Activated CD8-positive, alpha-beta memory T cell treated with anti-CD3 and anti-CD28 coated beads, Interleukin-2, amount 50 U/mL, for 1 hour (primary cell): ENCODE results near the gene C10orf120.

Experiments used
- DNase-seq: peaks from one replicate; pipeline ENCODE4 v3.0.0-alpha.2; 2020; ENCODE audit errors: extremely low read depth

Gene C10orf120

DNA sequence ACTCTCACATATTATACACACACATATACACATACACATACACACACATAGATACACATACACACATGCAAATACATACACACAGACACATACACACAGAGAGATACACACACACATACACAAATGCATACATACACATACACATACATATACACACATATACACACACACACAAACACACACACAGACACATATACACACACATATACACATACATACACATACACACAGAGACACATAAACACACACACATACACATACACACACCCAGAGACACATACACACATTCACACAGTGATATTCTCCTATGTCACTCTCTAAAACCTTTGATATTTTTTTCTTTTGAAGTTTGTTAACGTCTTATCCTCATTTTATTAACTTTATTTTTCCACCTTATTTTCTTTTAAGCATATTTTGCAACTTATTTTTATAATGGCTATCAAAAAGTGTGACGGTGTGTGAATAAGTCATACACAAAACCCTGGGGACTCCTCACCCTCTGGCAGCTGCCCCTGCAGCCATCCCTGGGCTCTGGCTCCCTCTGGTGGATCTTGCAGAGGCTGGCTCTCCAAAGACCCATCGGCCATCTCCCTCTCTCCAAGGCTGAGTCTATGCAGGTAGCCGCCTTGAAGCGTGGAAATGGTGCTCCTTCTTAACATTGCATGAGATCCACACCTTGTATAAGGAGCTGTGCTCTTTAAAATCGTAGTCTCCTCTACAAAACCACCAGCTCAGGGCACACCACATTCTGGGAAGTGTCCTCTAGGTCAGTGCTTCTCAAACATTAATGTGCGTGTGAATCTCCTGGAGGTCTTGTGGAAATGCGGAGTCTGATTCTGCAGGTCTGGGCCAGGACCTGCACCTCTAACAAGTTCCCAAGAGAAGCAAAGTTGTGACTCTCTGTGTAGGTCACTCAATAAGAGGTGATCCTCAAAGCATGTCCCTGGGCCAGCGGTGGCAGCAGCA lies 4.1 kb upstream of the C10orf120 start:
- DNase-seq, result no peak

DNA sequence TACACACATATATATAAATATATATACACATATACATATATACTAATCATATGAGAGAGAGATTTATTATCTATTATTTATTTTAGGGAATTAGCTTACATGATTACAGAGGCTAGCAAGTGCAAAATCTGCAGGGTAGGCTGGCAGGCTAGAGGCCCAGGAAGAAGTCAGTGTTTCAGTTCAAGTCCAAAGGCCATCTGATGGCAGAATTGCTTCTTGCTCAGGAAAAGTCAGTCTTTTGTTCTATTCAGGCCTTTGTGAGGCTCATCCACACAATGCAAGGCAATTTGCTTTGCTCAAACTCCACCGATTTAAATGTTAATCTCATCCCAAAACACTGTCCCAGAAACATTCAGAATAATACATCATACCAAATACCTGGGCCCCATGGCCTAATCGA lies 2.6 kb upstream of the C10orf120 start:
- DNase-seq, result no peak

DNA sequence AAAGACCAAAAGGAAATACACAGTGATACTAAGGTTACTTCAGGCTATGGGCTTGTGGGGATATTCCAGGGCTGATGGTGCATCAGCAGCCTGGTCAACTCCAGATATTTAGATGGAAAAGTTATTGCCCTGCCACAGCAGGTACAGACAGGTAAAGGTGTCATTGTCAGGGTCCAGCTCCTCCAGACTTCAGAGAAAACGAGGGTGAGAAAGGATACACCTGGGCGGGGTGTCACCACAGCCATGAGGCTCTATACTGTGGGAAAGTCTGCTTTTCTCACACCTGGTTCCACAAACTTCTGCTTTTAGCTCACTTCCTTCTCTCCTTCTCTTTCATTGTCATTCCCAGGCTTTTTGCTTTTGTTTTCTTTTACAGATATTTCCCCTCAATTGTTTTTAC lies 2.0 kb upstream of the C10orf120 start:
- no peak for DNase-seq

DNA sequence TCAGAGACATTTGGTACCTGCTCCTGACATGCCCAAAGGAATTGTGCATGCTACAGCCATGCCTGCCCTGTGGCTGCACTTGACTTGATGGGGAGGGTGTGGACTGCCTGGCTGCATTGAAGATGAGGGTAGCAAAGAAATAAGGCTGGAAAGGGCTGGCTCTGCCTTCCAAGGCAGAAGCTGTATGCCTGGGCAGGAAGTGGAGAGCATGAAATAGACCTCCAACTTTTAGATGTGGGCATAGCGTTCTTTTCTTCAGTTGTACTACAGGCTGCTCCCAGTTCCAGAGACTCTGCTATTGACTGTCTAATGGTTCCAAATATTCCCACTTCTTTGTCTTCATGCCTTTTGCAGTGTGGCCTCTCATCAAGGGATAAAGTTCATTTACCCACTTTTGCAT lies 3.0 kb downstream of the C10orf120 start:
- DNase-seq, result no peak

DNA sequence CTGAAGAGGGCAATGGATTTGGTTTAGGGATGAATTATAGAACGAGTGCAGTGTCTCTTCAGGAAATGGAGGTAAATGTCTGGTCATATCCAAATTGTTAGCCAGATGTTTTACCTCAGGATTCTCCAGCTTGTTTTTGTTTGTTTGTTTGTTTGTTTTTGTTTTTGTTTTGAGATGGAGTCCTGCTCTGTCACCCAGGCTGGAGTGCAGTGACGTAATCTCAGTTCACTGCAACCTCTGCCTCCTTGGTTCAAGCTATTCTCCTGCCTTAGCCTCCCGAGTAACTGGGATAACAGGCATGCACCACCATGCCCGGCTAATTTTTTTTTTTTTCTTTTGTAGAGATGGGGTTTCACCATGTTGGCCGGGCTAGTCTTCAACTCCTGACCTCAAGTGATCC lies 6.9 kb downstream of the C10orf120 start:
- DNase-seq, result no peak

DNA sequence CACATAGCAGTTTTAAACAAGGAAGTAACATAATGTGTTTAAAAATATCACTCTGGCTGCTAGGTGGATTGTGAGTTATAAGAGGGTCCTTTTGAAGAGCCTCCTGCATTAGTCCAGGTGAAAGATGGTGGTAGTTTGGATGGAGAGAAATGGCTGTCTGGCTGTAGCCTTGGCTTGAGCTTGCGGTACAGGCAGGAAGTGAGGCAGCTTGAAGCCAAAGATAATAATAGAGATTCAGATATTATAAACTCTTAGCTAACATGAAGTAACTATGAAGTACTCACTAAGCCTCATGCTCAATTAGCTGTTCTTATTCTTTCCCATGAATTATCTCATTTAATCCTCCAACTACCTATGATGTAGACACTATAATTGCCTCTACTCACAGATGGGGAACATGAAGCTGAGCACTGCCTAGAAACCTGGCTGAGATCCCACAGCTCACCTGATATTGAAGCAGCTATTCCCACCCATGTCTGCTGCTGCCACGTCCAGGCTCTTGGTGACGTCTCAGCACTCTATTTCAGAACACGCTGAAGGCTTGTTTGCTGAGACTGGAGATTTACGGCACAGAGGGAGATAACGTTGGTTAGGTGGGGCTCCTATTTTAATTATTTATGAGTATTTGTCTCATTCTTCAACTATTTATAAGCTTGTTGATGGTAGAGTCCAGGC lies 10.4 kb downstream of the C10orf120 start:
- DNase-seq, result no peak

DNA sequence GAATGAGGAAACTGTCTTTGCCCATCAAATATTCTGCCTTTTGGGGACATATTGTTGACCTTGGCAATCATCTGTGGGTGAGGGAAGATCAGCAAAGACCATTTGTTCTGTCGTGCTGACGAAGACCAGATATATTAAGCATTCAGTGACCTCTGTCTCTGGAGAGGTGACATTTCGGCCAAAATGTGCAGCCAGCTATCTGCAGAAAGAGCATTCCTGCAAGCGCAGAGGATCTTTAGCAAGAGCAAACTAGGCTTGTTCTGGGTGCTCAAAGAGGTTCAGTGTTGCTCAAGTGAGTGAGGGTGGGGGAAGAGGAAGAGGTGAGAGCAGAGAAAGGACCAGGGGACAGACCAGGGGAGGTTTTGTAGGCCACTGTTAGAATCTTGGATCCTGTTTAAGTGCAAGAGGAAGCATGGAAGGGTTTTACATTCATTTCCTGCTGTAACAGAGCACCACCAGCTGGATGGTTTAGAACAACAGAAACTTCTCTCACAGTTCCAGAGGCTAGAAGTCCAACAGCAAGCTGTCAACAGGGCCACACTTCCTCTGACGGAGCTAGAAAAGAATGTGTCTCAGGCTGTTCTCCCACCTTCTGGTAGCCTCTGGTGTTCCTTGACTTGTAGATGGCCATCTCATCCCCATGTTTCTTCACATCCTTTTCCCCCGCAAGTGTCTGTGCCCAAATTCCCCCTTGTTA lies 11.2 kb downstream of the C10orf120 start:
- DNase-seq, result no peak

DNA sequence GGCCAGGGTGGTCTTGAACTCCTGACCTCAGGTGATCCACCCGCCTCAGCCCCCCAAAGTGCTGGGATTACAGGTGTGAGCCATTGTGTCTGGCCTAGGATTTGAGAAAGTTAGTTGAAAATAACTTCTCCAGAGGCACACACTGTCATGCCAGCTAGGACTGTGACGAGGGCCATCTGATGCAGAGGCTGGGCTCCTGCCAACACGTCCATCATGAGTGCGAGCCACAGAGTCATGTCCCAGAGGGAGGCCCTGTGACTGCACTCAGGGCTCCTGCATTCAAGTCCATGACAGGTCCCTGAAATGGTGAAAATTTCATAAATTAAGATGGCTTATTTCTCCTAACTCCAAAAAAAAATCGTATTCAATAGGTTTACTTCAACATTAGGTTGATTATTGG lies 17.1 kb downstream of the C10orf120 start:
- DNase-seq, result no peak

DNA sequence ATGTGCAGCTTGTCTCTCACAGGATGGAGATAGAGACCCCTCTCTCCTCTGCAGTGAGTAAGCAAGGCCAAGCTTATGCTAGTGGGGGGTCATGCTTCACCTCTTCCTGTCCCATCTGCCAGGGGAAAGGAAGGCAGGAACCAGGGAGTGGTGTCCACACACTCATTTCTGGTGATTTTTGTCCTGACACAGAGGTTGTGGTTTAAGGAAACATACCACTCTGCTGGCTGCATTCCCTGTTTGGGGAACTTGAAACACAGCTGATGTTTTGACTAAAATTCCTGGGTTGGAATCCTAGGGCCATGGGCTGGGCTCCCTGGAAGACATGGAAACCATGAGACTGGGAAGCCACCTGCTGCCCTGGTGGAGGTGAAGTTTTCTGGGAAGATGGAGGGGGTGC lies 21.4 kb downstream of the C10orf120 start:
- no peak for DNase-seq

DNA sequence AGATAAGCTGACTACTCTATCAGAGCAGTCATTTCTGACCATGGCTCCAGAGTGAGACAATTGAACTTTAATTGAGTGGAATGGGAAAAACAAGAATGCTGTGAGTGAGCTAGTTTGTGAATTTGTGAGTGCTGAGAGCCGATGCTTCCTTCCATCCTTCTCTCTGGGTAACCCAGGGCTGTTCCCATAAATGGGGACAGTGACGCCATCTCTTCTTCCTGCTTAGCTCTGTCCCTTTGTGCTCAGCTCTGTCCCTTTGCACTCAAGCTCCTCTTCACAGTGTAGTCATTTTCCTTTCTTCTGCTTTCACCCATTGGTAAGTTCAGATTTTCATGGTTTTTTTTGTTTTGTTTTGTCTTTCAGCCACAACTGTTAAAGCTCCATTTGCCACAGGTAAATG lies 24.4 kb downstream of the C10orf120 start:
- DNase-seq, result no peak

DNA sequence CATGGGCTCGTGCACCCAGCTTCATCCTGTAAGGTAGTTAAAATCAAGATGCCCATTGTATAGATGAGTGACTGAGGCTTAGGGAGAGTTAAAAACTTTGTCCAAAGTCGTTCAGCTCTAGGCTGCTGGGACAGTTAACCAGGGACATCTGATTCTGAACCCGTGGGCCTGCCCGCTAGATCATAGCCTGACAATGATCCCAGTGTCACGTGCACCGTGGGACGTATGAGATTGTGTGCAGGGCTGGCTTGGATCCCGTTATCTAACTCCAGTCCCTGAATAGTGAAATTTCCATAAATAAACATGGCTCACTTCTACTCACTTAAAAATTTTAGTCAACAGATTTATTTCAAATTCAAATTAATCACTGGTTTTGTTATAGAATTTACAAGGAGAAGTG lies 24.9 kb downstream of the C10orf120 start:
- DNase-seq, result no peak

DNA sequence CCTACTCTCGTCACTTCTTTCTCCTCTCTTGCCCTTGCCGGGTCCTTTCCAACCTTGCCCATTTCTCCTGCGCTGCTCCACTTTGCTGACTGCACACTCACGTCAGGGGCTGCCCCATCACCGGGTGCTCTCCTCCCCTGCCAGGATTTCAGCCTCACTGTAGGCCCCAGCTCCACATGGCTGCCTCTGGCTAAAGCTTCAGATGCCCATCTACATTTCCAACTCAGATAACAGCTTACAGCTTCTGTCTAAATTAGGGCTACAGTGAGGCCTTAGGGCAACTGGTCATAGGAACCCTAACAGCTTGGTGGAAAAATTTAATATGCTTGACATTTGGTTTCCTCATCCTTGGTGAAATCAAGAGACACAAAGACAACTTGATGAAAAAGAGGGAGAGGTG lies 25.9 kb downstream of the C10orf120 start:
- no peak for DNase-seq

DNA sequence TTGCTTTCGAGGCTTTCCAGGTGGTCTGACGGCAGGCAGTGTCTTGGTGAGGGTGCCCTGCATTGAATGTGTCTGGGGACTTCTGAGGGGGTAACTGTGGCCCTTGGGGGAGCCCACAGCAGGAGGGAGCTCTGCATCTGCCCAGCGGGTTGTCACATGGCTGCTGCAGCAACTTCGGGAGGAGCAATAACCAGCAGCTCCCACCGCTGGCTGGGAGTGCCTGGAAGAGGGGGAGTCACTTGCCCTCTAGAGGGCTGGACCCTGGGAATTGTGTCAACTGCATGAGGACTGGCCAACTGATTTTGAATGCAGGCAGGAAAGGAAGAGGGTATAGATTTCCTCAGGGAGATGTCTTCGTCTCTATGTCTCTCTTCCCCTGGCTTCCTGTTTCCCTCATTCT lies 26.4 kb downstream of the C10orf120 start:
- DNase-seq, result no peak

DNA sequence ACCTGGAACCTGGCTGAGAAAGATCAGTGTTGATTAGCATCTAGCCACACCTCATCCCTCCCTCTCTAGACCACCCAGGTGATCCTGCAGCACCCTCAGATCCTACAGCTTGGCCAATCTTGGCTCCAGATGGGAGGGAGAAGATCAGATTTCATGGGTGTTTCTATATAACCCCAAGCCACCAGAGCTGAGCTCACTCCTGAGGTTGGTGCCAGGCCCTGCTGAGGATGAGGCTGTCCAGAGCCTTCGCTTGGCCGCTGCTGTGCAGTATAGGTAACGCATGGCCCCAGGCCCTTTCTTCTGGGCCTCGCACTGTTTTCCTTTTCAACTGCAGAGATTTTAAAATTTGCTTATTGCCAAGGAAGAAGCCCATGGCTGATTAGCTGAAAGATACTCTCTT lies 27.0 kb downstream of the C10orf120 start:
- DNase-seq, result no peak

DNA sequence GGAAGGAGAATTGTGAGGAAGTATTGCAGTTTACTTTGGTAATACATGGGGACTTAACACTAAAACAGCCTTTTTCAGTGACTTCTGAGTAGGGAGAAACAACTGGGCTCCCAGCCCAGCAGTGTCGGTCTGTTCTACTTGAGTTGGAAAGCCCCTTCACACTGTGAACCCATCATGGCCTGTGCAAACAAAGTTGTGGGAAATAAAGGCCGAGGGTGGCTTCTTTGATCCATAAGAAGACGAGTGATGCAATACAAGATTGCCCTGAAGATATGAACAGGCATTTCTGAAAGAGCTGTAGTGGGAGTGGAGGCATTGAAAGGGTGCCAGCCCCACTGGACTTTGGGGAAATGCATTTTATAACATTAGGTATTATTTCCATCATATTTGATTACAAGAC lies 28.3 kb downstream of the C10orf120 start:
- DNase-seq, result no peak

DNA sequence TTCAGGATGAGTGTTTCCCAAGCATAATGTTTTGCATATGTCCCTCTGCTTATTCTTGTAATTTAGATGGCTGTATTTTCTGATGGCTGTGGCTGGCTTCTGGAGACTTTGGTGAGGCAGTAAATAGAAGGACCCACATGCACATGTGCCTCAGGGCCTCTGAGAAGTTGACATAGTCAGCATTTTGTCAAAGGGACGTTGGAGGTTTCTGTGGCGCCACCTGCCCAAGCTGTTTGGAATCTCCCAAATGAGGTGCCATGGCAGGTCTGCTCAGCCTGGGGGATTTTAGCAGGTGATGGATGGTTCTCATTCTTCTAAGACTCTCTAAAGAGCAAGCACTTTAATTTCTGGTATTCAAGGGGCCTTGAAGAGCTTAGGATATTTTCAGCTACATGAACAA lies 29.8 kb downstream of the C10orf120 start:
- no peak for DNase-seq

DNA sequence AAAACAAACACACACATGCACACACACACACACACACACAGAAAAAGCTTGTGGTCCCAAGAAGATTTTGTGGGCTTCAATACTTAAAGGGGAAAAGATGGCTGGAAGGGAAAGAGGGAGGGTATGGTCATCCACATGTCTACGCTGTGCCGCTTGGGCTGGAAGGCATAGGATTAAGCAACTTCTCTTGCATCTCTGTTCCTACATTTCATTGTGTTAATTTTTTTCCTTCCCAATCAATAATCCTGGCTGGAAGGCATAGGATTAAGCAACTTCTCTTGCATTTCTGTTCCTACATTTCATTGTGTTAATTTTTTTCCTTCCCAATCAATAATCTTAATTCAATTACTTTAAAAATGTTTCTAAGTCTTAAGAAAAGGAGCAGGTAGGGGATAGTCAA lies 30.6 kb downstream of the C10orf120 start:
- DNase-seq, result no peak

DNA sequence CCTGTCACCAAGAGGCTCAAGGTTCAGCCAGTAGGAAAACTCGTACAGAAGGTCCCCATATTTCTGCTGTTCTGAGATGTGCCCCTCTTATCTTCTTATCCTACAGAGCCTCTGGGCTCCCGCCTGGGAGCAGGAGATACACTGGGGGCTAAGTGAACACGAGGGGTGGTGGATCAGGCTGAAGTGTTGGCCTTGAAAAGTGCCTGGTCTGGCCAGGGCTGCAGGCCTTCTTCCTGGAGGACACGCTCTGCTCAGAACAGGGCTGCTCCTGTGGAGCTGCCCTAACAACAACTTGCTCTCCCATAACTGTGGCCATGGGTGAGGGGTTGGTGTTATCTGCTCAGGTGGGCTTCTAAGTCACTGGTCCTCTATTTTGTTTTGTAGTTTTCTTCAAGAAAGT lies 33.7 kb downstream of the C10orf120 start:
- DNase-seq, result no peak

DNA sequence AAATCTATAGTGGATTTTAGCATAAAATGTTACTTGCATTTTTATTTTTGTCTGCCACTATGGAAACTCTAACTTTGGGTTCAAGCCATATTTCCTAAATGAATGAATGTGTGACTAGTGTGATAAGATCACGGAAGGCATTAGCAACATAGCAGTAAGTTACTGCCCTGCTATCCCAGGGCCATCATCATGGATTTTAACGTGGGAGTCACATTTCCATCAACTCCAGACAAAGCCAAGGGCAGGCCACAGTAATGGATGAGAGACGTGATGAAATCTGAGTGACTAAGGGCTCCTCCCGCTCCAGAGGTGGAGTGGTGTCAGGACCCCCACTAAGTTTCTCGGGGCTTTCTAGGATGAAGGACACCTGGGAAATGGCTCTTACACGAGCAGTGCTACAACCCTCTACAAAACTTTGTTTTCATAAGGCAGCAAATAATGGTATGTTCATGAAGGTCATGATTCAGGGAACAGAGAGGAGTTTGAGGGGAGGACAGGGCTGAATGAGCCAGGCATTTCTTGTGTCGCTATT lies 34.3 kb downstream of the C10orf120 start:
- no peak for DNase-seq

DNA sequence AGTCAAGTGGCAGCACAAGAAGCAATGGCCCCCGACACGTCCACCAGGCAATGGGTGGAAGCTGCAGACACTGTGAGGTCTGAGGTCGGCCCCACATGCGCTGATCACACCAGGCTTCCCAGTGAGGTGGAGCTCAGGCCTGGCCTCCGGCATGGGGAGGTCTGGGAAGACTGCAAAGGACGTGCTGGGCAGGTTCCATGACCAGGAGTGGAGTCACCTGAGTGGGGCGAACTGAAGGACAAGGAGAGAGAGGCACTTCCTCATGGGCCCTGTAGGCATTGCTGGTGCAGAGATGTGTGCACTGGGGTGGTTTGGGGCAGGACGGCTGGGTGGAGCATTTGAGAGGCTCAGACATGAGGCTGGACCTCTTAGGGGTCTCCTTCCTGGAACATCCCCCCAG lies 35.1 kb downstream of the C10orf120 start:
- DNase-seq, result no peak

DNA sequence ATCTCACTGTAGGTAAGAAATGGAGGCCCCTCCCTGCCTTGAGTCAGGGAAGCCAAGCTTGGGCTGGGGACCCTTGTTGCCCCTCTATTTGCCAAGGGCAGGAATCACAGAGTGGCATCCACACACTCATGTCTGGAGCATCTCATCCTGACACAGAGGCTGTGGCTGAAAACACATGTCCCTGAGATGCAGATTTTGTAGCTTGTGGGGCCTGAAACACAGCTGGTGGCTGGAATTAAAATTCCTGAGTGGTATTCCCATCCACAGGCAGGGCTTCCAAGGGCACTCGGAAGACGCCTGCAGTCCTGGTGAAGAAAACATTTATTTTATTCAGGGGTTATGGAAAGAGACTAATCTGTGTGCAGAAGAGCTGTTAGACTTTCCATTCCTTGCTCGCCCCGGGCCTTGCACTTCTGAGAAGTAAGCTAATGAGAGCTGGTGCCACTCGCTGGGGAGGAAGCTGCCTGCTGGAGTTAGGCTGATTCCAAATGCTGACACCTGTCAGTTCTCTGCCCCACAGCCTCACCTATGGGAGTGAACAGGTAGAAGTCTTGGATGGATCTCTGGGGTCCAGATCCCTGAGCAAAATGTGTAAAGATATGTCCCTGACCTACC lies 36.0 kb downstream of the C10orf120 start:
- DNase-seq, result no peak

DNA sequence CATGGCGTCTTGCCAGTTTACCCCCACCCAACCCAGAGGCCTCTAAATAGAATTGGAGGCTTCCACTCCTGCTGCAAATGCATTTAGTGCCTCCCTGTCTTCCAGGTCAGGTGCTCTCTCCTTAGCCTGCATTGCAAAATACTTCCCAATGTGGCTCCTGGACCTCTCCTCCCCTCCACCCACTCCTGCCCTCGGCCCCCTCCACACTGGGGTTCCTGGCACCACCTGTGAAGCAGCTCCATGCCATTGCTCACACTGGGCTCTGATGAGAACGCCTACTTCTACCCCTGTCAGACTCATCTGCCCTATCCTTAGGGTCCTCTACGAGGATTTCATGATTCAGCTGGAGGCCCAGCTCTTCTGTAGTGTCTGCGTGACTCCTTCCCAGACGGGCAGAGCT lies 37.4 kb downstream of the C10orf120 start:
- no peak for DNase-seq
